ENCODE measurements around the gene S100A7A.
"Not testable (repeated sequence)": the region's sequence is repeated elsewhere in the genome, so short reads cannot be mapped to it uniquely, and the experiment has no call there.

Gene S100A7A

GRCh38 chr1:153395136-153395685 lies 21.1 kb upstream of the S100A7A start:
- no peak for DNase-seq (ENCODE audit: low read depth)

GRCh38 chr1:153395776-153396175 lies 20.5 kb upstream of the S100A7A start:
- DNase-seq (ENCODE audit: low read depth): no peak

- no peak for DNase-seq (ENCODE audit: low read depth)
Observed at GRCh38 chr1:153396461-153396860, 19.9 kb upstream of the S100A7A start.

GRCh38 chr1:153397051-153397923 lies 19.0 kb upstream of the S100A7A start:
- DNase-seq (ENCODE audit: low read depth): no peak

- DNase-seq (ENCODE audit: low read depth): no peak
Observed at GRCh38 chr1:153397924-153398651, 18.2 kb upstream of the S100A7A start.

- DNase-seq (ENCODE audit: low read depth): no peak
Observed at GRCh38 chr1:153399401-153400055, 16.8 kb upstream of the S100A7A start.

- no peak for DNase-seq (ENCODE audit: low read depth)
Observed at GRCh38 chr1:153400244-153400643, 16.1 kb upstream of the S100A7A start.

GRCh38 chr1:153401461-153401860 lies 14.9 kb upstream of the S100A7A start:
- DNase-seq (ENCODE audit: low read depth): no peak

- DNase-seq (ENCODE audit: low read depth): no peak
Observed at GRCh38 chr1:153402226-153402625, 14.1 kb upstream of the S100A7A start.

- no peak for DNase-seq (ENCODE audit: low read depth)
Observed at GRCh38 chr1:153403421-153404085, 12.8 kb upstream of the S100A7A start.

GRCh38 chr1:153404086-153404635 lies 12.2 kb upstream of the S100A7A start:
- DNase-seq (ENCODE audit: low read depth): no peak

GRCh38 chr1:153404768-153405167 lies 11.6 kb upstream of the S100A7A start:
- DNase-seq (ENCODE audit: low read depth): peak; percentile 34

GRCh38 chr1:153405825-153406599 lies 10.3 kb upstream of the S100A7A start:
- DNase-seq (ENCODE audit: low read depth): not testable (repeated sequence)

GRCh38 chr1:153407274-153407673 lies 9.0 kb upstream of the S100A7A start:
- not testable (repeated sequence) for DNase-seq (ENCODE audit: low read depth)

- not testable (repeated sequence) for DNase-seq (ENCODE audit: low read depth)
Observed at GRCh38 chr1:153413961-153414360, 2.4 kb upstream of the S100A7A start.

GRCh38 chr1:153417136-153417888 lies 992 bp downstream of the S100A7A start:
- no peak for DNase-seq (ENCODE audit: low read depth)

- DNase-seq (ENCODE audit: low read depth): not testable (repeated sequence)
Observed at GRCh38 chr1:153418758-153419435, 2.6 kb downstream of the S100A7A start.

- DNase-seq (ENCODE audit: low read depth): not testable (repeated sequence)
Observed at GRCh38 chr1:153419436-153419793, 3.1 kb downstream of the S100A7A start.

- no peak for DNase-seq (ENCODE audit: low read depth)
Observed at GRCh38 chr1:153420306-153420705, 4.0 kb downstream of the S100A7A start.
